Natural killer cell (primary cell): ENCODE measurements around the gene GPR26. TPM values are rescaled to one million over a fixed set of nuclear protein-coding genes. Genes with fewer than 3 reads are reported as not detected.

ENCODE experiments used
- ATAC-seq, 3 donors: fragments of 150-1000 bp in 2 of 3; fragments of 200-7000 bp in 1 of 3; cut with Tn5 transposase; 1 replicate in 1 of 3; 2 replicates in 2 of 3; pipeline ENCODE4 v1.10.0; 2021; ENCODE audit warnings: mild to moderate bottlenecking in 2 of 3, moderate library complexity in 2 of 3
- DNase-seq, 2 donors: peaks; one replicate each; pipeline versions ENCODE4 v3.0.0 to v3.0.0-alpha.2; 2013 to 2021; ENCODE audit warnings: mixed read lengths in 1 of 2
- H3K27ac ChIP-seq: one replicate; pipeline ENCODE4 v1.5.1; 2013; ENCODE audit warnings: mild to moderate bottlenecking, low read length
- H3K27me3 ChIP-seq: one replicate; pipeline ENCODE4 v1.6.1; 2013; ENCODE audit warnings: low read length; ENCODE audit not compliant: control insufficient read depth, insufficient read depth
- H3K36me3 ChIP-seq: one replicate; pipeline ENCODE4 v1.6.1; 2013; ENCODE audit warnings: low read length; ENCODE audit not compliant: control insufficient read depth, insufficient read depth
- H3K4me1 ChIP-seq: one replicate; pipeline ENCODE4 v1.6.1; 2013; ENCODE audit warnings: low read length; ENCODE audit not compliant: control insufficient read depth, insufficient read depth
- H3K4me3 ChIP-seq: one replicate; pipeline ENCODE4 v1.5.1; 2013; ENCODE audit warnings: low read length
- H3K9me3 ChIP-seq: one replicate; pipeline ENCODE4 v1.6.1; 2013; ENCODE audit warnings: low read length; ENCODE audit not compliant: control insufficient read depth, insufficient read depth
- H3K27ac Mint-ChIP-seq, 2 donors: one replicate each; pipeline ENCODE4 v1.8.0; 2022; ENCODE audit warnings: mild to moderate bottlenecking in 2 of 2, mixed read lengths in 2 of 2, moderate library complexity in 1 of 2
- H3K27me3 Mint-ChIP-seq, 2 donors: one replicate each; pipeline ENCODE4 v1.8.0; 2022; ENCODE audit warnings: low read depth in 2 of 2, mixed read lengths in 2 of 2
- H3K36me3 Mint-ChIP-seq: one replicate; pipeline ENCODE4 v1.8.0; 2022; ENCODE audit warnings: mixed read lengths
- H3K4me1 Mint-ChIP-seq, 2 donors: one replicate each; pipeline ENCODE4 v1.8.0; 2022; ENCODE audit warnings: mixed read lengths in 2 of 2
- H3K4me3 Mint-ChIP-seq: one replicate; pipeline ENCODE4 v1.8.0; 2022; ENCODE audit warnings: mild to moderate bottlenecking, moderate library complexity, mixed read lengths
- H3K9me3 Mint-ChIP-seq, 2 donors: one replicate each; pipeline ENCODE4 v1.8.0; 2022; ENCODE audit warnings: mixed read lengths in 2 of 2
- WGBS: methylation state at CpG from one replicate; pipeline ENCODE4 v1.1.7; 2013; ENCODE audit warnings: missing lambda C conversion rate; ENCODE audit not compliant: insufficient coverage; 5-methylcytosine and 5-hydroxymethylcytosine counted together
- intact Hi-C: fragments of 100-400 bp; cut with micrococcal nuclease; formaldehyde crosslinking; loops from one replicate; pipeline ENCODE4 v1.14.2; 2022
- total RNA-seq, 4 donors: library from RNA; stranded (reverse); fragments of 120-200 nt in 1 of 4; gene quantifications; one replicate each; pipeline versions ENCODE4 v1.2.3 to v1.2.4, GENCODE V29; 2013 to 2022
- TF ChIP-seq, protein P1 (sequence below): fragments of 200-600 bp; IDR thresholded peaks from one replicate; pipeline ENCODE4 v1.8.0; 2022; ENCODE audit warnings: antibody characterized with exemption

Gene GPR26, protein sequence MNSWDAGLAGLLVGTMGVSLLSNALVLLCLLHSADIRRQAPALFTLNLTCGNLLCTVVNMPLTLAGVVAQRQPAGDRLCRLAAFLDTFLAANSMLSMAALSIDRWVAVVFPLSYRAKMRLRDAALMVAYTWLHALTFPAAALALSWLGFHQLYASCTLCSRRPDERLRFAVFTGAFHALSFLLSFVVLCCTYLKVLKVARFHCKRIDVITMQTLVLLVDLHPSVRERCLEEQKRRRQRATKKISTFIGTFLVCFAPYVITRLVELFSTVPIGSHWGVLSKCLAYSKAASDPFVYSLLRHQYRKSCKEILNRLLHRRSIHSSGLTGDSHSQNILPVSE
- total RNA-seq, result not detected
- total RNA-seq (2013), result not detected

DNA sequence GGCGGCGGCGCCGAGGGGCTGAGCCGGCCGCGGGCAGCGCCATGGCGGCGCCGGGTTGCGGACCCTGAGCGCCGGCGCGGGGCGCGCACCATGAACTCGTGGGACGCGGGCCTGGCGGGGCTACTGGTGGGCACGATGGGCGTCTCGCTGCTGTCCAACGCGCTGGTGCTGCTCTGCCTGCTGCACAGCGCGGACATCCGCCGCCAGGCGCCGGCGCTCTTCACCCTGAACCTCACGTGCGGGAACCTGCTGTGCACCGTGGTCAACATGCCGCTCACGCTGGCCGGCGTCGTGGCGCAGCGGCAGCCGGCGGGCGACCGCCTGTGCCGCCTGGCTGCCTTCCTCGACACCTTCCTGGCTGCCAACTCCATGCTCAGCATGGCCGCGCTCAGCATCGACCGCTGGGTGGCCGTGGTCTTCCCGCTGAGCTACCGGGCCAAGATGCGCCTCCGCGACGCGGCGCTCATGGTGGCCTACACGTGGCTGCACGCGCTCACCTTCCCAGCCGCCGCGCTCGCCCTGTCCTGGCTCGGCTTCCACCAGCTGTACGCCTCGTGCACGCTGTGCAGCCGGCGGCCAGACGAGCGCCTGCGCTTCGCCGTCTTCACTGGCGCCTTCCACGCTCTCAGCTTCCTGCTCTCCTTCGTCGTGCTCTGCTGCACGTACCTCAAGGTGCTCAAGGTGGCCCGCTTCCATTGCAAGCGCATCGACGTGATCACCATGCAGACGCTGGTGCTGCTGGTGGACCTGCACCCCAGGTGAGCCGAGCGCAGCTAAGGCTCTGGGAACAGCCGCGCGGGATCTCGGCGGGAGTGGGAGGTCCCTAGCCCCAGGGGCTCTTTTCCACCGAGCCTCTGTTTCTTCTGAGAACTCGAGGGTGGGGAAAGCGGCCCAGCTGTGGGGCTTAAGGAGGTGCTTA lies at the start of gene GPR26:
Gene GPR26 (plus strand): TSS at position 38 of the 919 bp plus-strand sequence. CDS start 53 bp downstream, at position 91.
- Mint-ChIP-seq H3K4me3 (no peak within 1 kb of the TSS), H3K9me3 (no peaks in the 10 kb centered on the region), H3K4me1 (no peaks in the 10 kb centered on the region), H3K36me3 (no peaks in the 10 kb centered on the region), H3K27me3 (peaks cover 14 to 38% of the 10 kb centered on the region in 2 donors), H3K27ac (no peak within 1 kb of the TSS)
- Histone ChIP-seq H3K27ac (no peak within 1 kb of the TSS), H3K4me3 (no peak within 1 kb of the TSS), H3K27me3 (no peaks in the 10 kb centered on the region), H3K4me1 (no peaks in the 10 kb centered on the region), H3K36me3 (no peaks in the 10 kb centered on the region), H3K9me3 (no peaks in the 10 kb centered on the region)
- WGBS, result 44% methylated on average over 101 of the region's 101 CpGs
- intact Hi-C loops, result no loop called here
- no peak for DNase-seq
- TF ChIP-seq, protein P1, sequence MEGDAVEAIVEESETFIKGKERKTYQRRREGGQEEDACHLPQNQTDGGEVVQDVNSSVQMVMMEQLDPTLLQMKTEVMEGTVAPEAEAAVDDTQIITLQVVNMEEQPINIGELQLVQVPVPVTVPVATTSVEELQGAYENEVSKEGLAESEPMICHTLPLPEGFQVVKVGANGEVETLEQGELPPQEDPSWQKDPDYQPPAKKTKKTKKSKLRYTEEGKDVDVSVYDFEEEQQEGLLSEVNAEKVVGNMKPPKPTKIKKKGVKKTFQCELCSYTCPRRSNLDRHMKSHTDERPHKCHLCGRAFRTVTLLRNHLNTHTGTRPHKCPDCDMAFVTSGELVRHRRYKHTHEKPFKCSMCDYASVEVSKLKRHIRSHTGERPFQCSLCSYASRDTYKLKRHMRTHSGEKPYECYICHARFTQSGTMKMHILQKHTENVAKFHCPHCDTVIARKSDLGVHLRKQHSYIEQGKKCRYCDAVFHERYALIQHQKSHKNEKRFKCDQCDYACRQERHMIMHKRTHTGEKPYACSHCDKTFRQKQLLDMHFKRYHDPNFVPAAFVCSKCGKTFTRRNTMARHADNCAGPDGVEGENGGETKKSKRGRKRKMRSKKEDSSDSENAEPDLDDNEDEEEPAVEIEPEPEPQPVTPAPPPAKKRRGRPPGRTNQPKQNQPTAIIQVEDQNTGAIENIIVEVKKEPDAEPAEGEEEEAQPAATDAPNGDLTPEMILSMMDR, result no peak
- ATAC-seq, result no peak

DNA sequence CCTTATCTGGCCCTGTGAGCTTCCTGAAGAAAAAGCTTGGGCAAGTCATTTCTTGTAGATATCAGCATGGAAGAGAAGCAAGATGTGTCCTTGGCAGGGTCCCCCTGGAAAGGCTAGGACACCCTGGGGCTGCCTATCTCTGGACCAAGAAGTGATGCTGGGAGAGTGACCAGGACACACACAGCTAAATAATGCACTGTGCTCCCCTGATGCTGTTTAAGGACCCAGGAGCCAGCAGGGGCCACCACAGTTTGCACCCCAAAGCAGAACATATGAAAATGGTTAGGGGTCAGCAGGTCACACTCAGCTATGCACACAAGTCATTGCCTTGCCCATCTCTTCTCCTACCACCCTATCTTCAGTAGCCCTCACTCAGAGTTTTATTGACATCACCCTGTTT lies 47.9 kb upstream of the GPR26 start:
- TF ChIP-seq, protein P1, result no peak
- no peaks in the 10 kb centered on the region for H3K9me3 ChIP-seq
- Mint-ChIP-seq H3K27ac (no peak overlapping the region), H3K4me1 (no peaks in the 10 kb centered on the region), H3K4me3 (no peak overlapping the region), H3K27me3 (peaks cover 0 to 11% of the 10 kb centered on the region in 2 donors), H3K36me3 (no peaks in the 10 kb centered on the region), H3K9me3 (no peaks in the 10 kb centered on the region)
- no peak overlapping the region for H3K4me3 ChIP-seq
- no peaks in the 10 kb centered on the region for H3K36me3 ChIP-seq
- DNase-seq, result no peak
- H3K4me1 ChIP-seq, result no peaks in the 10 kb centered on the region
- H3K27ac ChIP-seq, result no peak overlapping the region
- intact Hi-C loops, result no loop called here
- no peak for ATAC-seq
- no peaks in the 10 kb centered on the region for H3K27me3 ChIP-seq

DNA sequence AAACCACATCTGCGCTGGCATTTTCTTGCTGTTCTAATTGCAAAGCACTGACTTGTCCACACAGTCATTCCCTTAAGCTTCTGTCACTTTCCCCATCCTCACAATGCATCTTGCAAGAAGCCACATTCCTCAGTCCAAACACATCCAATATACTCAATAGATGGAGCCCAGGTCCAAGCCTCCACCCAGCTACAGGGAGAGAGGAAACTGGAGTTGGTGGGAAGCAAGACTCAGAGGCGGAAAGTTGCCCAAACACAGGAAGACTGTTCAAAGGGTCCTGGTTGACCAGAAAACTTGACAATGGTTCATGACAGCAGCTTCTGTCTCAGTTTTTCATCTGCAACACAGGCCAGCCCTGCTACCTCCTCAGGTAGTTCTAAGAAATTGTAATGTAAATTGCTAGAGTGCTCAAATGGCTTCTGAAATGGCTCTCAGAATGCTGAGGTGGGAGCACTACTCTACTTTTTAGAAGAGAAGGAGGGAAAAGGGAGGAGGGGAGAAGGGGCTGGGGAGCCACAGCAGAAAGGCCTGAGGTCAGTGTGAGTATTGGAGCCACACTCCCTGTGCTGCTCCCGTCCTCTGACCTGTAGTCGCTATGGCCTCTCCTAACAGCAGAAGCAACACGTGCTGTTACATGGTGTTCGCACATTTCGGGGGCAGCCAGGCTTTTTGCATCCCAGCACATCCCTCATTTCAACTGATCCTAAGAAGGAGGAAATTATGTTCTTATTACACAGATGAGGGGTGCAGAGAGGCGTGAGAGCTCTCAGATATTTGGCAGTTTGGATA lies 46.9 kb upstream of the GPR26 start:
- H3K4me3 Mint-ChIP-seq, result no peak overlapping the region
- no peak for DNase-seq
- H3K9me3 ChIP-seq, result no peaks in the 10 kb centered on the region
- no peak for ATAC-seq
- peaks cover 0 to 11% of the 10 kb centered on the region in 2 donors for H3K27me3 Mint-ChIP-seq
- H3K36me3 Mint-ChIP-seq, result no peaks in the 10 kb centered on the region
- no peak overlapping the region for H3K4me3 ChIP-seq
- 85% methylated on average over 7 of the region's 8 CpGs for WGBS
- no peaks in the 10 kb centered on the region for H3K4me1 Mint-ChIP-seq
- TF ChIP-seq, protein P1, result no peak
- no peaks in the 10 kb centered on the region for H3K27me3 ChIP-seq
- H3K4me1 ChIP-seq, result no peaks in the 10 kb centered on the region
- no peak overlapping the region for H3K27ac ChIP-seq
- intact Hi-C loops, result no loop called here
- no peaks in the 10 kb centered on the region for H3K36me3 ChIP-seq
- no peaks in the 10 kb centered on the region for H3K9me3 Mint-ChIP-seq
- no peak overlapping the region for H3K27ac Mint-ChIP-seq
